Measurements from ENCODE around the gene SCAMP3.
"Not testable (repeated sequence)": the region's sequence is repeated elsewhere in the genome, so short reads cannot be mapped to it uniquely, and the experiment has no call there.

The SCAMP3 gene

DNA sequence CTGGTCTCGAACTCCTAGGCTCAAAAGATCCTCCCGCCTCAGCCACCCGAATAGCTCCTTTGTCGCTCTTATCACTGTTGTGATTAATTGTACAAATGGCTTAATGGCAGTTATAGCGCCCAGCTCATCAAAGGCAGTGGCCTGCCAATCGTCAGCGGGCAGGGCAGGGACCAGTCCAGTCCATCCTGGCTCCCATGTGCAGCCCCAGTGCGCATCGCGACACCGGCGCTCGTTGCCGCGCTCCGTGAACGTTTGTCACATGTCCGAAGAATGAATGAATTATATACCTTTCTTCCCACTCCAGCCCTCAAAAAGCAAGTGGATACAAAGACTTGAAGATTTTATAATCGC, 35.3 kb downstream of the SCAMP3 start:
- DNase-seq = peak; percentile 41 to 51

- DNase-seq = peak; percentile 77 to 85
Measured at GRCh38 chr1:155226188-155226909, 35.8 kb downstream of the SCAMP3 start.

- DNase-seq = not testable (repeated sequence)
Measured at GRCh38 chr1:155225404-155225759, 36.8 kb downstream of the SCAMP3 start.

GRCh38 chr1:155223047-155223446, 39.1 kb downstream of the SCAMP3 start:
- DNase-seq = no peak

GRCh38 chr1:155220211-155220965, 41.8 kb downstream of the SCAMP3 start:
- DNase-seq = not testable (repeated sequence)

DNA sequence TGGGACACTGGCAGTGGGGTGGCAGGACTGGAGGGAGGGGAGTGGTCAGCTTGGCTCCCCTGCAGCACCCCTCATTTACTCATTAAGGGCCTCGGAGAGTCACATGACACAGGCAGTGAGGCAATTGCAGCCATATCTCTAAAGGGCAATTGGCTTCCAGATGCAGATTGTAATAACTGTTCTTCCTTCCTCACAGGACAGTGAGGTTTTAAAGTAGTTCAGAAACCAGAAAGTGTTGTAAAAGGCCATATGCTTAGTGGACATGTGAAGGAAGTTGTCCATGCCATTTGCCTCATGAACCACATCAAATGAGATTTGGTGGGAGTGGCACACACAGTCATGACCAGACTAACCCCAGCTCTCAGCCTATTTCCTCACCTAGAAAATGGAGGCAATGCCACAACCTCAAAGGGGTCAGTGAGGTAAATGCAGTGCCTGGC, 42.5 kb downstream of the SCAMP3 start:
- DNase-seq = peak; percentile 64 to 67

GRCh38 chr1:155218854-155219591, 43.1 kb downstream of the SCAMP3 start:
- peak; percentile 51 to 77 for DNase-seq

- DNase-seq = not testable (repeated sequence)
Measured at GRCh38 chr1:155214702-155215101, 47.5 kb downstream of the SCAMP3 start.

- DNase-seq = not testable (repeated sequence)
Measured at GRCh38 chr1:155212051-155212440, 50.1 kb downstream of the SCAMP3 start.

DNA sequence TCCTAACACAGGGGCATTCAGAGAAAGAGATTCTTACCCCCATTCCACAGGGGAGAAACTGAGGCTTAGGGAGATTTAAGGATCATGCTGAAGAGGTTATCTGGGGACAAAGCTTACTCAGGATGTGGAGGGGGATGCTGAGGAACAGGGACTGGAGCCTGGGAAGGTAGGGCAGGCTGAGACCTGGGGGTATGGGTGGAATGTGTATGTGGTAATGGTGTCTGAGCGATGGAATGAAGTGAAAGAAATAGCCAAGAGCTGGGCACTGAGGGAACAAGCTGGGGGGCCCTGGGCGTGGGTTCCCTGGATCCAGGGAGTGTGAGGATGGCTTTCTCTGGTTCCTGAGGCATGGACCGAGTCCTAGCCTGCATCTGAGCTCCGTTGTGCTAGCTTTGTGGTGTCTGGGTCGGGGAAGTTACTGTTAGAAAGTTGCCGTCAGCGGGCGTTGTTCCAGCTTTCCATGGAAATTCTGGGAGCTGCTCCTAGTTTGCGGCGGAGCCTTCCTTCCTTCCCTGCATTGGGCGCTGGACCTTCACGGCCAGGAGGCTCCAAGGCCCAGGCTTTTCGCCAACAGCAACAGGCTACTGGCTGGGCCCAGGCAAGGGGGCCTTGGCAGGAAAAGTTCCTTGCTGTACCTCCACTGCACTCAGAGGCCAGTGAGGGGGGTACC, 50.6 kb downstream of the SCAMP3 start:
- DNase-seq = not testable (repeated sequence)

- peak; percentile 75 to 77 for DNase-seq
Measured at GRCh38 chr1:155210314-155211104, 51.7 kb downstream of the SCAMP3 start.

GRCh38 chr1:155209312-155209721, 52.8 kb downstream of the SCAMP3 start:
- DNase-seq = no peak

DNA sequence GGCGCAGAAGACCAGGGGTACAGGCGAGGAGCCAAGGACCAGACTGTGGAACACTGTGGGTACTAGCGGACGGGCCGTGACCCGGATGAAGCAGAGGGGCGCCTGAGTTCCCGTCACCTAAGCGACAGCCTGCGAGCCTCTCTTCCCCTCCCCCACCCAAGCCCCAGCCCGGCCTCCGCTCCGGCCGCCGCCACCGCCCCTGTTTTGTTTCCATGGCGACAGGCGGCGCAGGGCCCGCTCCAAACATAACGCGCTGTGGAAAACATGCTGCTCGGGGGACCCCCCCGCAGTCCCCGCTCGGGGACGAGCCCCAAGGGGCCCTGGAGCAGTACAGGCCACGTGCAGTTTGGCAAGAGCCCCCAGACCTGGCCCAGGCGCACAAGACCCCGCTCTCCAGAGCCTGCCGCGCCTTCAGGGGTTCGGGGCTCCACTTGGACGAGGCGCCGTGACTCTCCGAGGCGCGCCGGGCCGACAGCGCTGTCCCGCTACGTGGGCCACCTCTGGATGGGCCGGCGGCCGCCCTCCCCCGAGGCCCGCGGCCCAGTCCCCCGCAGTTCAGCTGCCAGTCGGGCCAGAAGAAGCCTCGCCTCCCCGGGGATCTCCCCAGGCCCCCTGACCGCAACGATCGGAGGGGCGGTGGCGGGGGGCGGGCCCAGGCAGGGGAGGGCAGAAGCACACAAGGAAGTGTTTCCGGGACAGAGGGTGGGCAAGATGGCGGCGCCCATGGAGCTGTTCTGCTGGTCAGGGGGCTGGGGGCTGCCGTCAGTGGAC, 53.4 kb downstream of the SCAMP3 start, which contains the start of gene MTX1:
MTX1 (plus strand) TSS at position 155 of the 771 bp plus-strand sequence; CDS start at position 265, 110 bp downstream.
- DNase-seq = peak; percentile 71 to 78

- peak in 1 of 2 donors; percentile 64 for DNase-seq
Measured at GRCh38 chr1:155207806-155208540, 54.2 kb downstream of the SCAMP3 start, which contains the start of gene THBS3. TSS of gene THBS3 (minus strand) at chr1:155207897. CDS start at chr1:155207876, 21 bp downstream.

GRCh38 chr1:155206891-155207805, 55.0 kb downstream of the SCAMP3 start:
- peak; percentile 48 to 90 for DNase-seq
